Dermis blood vessel endothelial cell (primary cell): ENCODE measurements around the gene IGFL3. TPM values are rescaled to one million over a fixed set of nuclear protein-coding genes. Genes with fewer than 3 reads are reported as not detected.
A peak's percentile ranks its signal among the peaks of the same experiment; 100 is the strongest.
"Not testable (repeated sequence)": the region's sequence is repeated elsewhere in the genome, so short reads cannot be mapped to it uniquely, and the experiment has no call there.

Experiments used
- DNase-seq: peaks from one replicate; pipeline ENCODE4 v3.0.0; 2010
- total RNA-seq: library from RNA; depleted of rRNA; stranded (reverse); fragments of >200 nt; gene quantifications from 2 replicates; pipeline ENCODE4 v1.2.3, GENCODE V29; 2014

IGFL3 gene
- total RNA-seq, 1 donor from 2014 or later = not detected

GRCh38 chr19:46118136-46118535 lies 6.4 kb downstream of the IGFL3 start:
- DNase-seq = no peak

GRCh38 chr19:46116121-46116520 lies 8.4 kb downstream of the IGFL3 start:
- DNase-seq = no peak

GRCh38 chr19:46115396-46116106 lies 8.9 kb downstream of the IGFL3 start:
- no peak for DNase-seq

GRCh38 chr19:46113726-46114125 lies 10.8 kb downstream of the IGFL3 start:
- DNase-seq = no peak

- DNase-seq = no peak
These were observed 12.0 kb downstream of the IGFL3 start for GRCh38 chr19:46112527-46112926.

- DNase-seq = no peak
These were observed 13.1 kb downstream of the IGFL3 start for GRCh38 chr19:46111376-46111775.

GRCh38 chr19:46109876-46110275 lies 14.6 kb downstream of the IGFL3 start:
- DNase-seq = no peak

- no peak for DNase-seq
These were observed 17.1 kb downstream of the IGFL3 start for GRCh38 chr19:46107371-46107770.

- not testable (repeated sequence) for DNase-seq
These were observed 22.2 kb downstream of the IGFL3 start for GRCh38 chr19:46102333-46102732.

GRCh38 chr19:46101293-46101692 lies 23.2 kb downstream of the IGFL3 start:
- no peak for DNase-seq

GRCh38 chr19:46100344-46100743 lies 24.1 kb downstream of the IGFL3 start:
- DNase-seq = no peak

- no peak for DNase-seq
These were observed 34.0 kb downstream of the IGFL3 start for GRCh38 chr19:46090444-46090843.

GRCh38 chr19:46089432-46089831 lies 35.1 kb downstream of the IGFL3 start:
- DNase-seq = no peak

GRCh38 chr19:46088101-46088500 lies 36.4 kb downstream of the IGFL3 start:
- DNase-seq = no peak

- no peak for DNase-seq
These were observed 38.6 kb downstream of the IGFL3 start for GRCh38 chr19:46085888-46086287.

GRCh38 chr19:46082728-46083050 lies 41.8 kb downstream of the IGFL3 start:
- no peak for DNase-seq

GRCh38 chr19:46081928-46082727 lies 42.4 kb downstream of the IGFL3 start:
- peak; percentile 72 for DNase-seq

GRCh38 chr19:46080561-46080960 lies 43.9 kb downstream of the IGFL3 start:
- DNase-seq = peak; percentile 14

GRCh38 chr19:46079576-46079975 lies 44.9 kb downstream of the IGFL3 start:
- no peak for DNase-seq

- peak; percentile 74 for DNase-seq
These were observed 45.7 kb downstream of the IGFL3 start for GRCh38 chr19:46078573-46079332.

GRCh38 chr19:46077815-46078167 lies 46.7 kb downstream of the IGFL3 start:
- DNase-seq = no peak

- peak; percentile 88 for DNase-seq
These were observed 47.3 kb downstream of the IGFL3 start for GRCh38 chr19:46076951-46077814.
